Neural cell (in vitro differentiated cells): ENCODE results near the gene PFKP. TPM values are rescaled to one million over a fixed set of nuclear protein-coding genes. Genes with fewer than 3 reads are reported as not detected.

ENCODE experiments used
- H2AFZ ChIP-seq: fragments of 200-600, 300-800 bp; sonication (generic), shearing (Covaris generic); 2 replicates; pipeline ENCODE4 v1.6.0; 2014; ENCODE audit warnings: low read depth, mild to moderate bottlenecking, antibody characterized with exemption, low read length, moderate library complexity
- H3F3A ChIP-seq: fragments of 200-600 bp; shearing (Covaris generic); 2 replicates; pipeline ENCODE4 v1.6.1; 2016; ENCODE audit warnings: mild to moderate bottlenecking, moderate library complexity, mixed read lengths, antibody characterized with exemption, low read length; ENCODE audit not compliant: insufficient read depth, poor library complexity, severe bottlenecking
- H3K27ac ChIP-seq: fragments of 200-600, 300-800 bp; sonication (generic), shearing (Covaris generic); 2 replicates; pipeline ENCODE4 v1.5.1; 2014; ENCODE audit warnings: mild to moderate bottlenecking, low read length, moderate library complexity
- H3K27me3 ChIP-seq: fragments of 300-800, 200-600 bp; sonication (generic), shearing (Covaris generic); 2 replicates; pipeline ENCODE4 v1.6.0; 2014; ENCODE audit warnings: mild to moderate bottlenecking, low read depth, low read length, moderate library complexity; ENCODE audit not compliant: insufficient read depth
- H3K36me3 ChIP-seq: fragments of 300-800, 200-600 bp; sonication (generic), shearing (Covaris generic); 2 replicates; pipeline ENCODE4 v1.5.1; 2014; ENCODE audit warnings: mild to moderate bottlenecking, antibody characterized with exemption, low read length, moderate library complexity; ENCODE audit not compliant: insufficient read depth
- H3K4me2 ChIP-seq: fragments of 300-800, 200-600 bp; sonication (generic), shearing (Covaris generic); 2 replicates; pipeline ENCODE4 v1.6.0; 2014; ENCODE audit warnings: mild to moderate bottlenecking, low read length
- H3K4me3 ChIP-seq: fragments of 300-800, 200-600 bp; sonication (generic), shearing (Covaris generic); 2 replicates; pipeline ENCODE4 v1.5.1; 2014; ENCODE audit warnings: mild to moderate bottlenecking, low read length, moderate library complexity
- H3K79me2 ChIP-seq: fragments of 200-600 bp; shearing (Covaris generic); replicated peaks from 2 replicates; pipeline ENCODE4 v1.6.0; 2014; ENCODE audit warnings: mild to moderate bottlenecking, low read length, moderate library complexity; ENCODE audit not compliant: insufficient read depth
- H3K9ac ChIP-seq: fragments of 300-800, 200-600 bp; sonication (generic), shearing (Covaris generic); 2 replicates; pipeline ENCODE4 v1.6.1; 2016; ENCODE audit warnings: mild to moderate bottlenecking, low read length, mixed read lengths
- H3K9me2 ChIP-seq: fragments of 200-600 bp; shearing (Covaris generic); 2 replicates; pipeline ENCODE4 v1.6.1; 2016; ENCODE audit warnings: mild to moderate bottlenecking, low read length, mixed read lengths; ENCODE audit not compliant: insufficient read depth
- H3K9me3 ChIP-seq: fragments of 200-600, 300-800 bp; sonication (generic), shearing (Covaris generic); 2 replicates; pipeline ENCODE4 v1.6.1; 2016; ENCODE audit warnings: mild to moderate bottlenecking, mixed run types, low read length, moderate library complexity, mixed read lengths
- H4K20me1 ChIP-seq: fragments of 200-600 bp; shearing (Covaris generic); 2 replicates; pipeline ENCODE4 v1.6.1; 2016; ENCODE audit warnings: mild to moderate bottlenecking, mixed run types; ENCODE audit not compliant: insufficient read depth
- CTCF ChIP-seq: fragments of 450-650 bp; IDR thresholded peaks from 2 replicates; pipeline ENCODE4 v1.5.1; 2014; ENCODE audit warnings: antibody characterized with exemption, mild to moderate bottlenecking, moderate library complexity; ENCODE audit not compliant: poor library complexity, severe bottlenecking
- EP300 ChIP-seq: fragments of 450-650 bp; conservative IDR thresholded peaks from 2 replicates; pipeline ENCODE4 v1.6.1; 2014; ENCODE audit warnings: antibody characterized with exemption, mild to moderate bottlenecking, moderate library complexity; ENCODE audit not compliant: poor library complexity, severe bottlenecking
- EZH2 ChIP-seq: fragments of 200-600, 300-800 bp; shearing (Covaris generic), sonication (generic); IDR thresholded peaks from 2 replicates; pipeline ENCODE4 v1.6.1; 2014; ENCODE audit warnings: antibody characterized with exemption, low read length, borderline replicate concordance, mild to moderate bottlenecking; ENCODE audit not compliant: insufficient read depth, poor library complexity, severe bottlenecking
- MXI1 ChIP-seq: fragments of 450-650 bp; conservative IDR thresholded peaks from 2 replicates; pipeline ENCODE4 v1.6.1; 2014; ENCODE audit warnings: antibody characterized with exemption, mild to moderate bottlenecking; ENCODE audit not compliant: poor library complexity, severe bottlenecking
- POLR2AphosphoS5 ChIP-seq: IDR thresholded peaks from 2 replicates; pipeline ENCODE4 v1.6.1; 2012
- RAD21 ChIP-seq: fragments of 450-650 bp; conservative IDR thresholded peaks from 2 replicates; pipeline ENCODE4 v1.6.1; 2014; ENCODE audit warnings: antibody characterized with exemption, mild to moderate bottlenecking, moderate library complexity
- REST ChIP-seq: IDR thresholded peaks from 2 replicates; pipeline ENCODE4 v1.6.1; 2012; ENCODE audit warnings: borderline replicate concordance
- SMC3 ChIP-seq: fragments of 450-650 bp; conservative IDR thresholded peaks from 2 replicates; pipeline ENCODE4 v1.6.1; 2014; ENCODE audit warnings: antibody characterized with exemption, mild to moderate bottlenecking, moderate library complexity; ENCODE audit not compliant: poor library complexity
- TAF1 ChIP-seq: IDR thresholded peaks from 2 replicates; pipeline ENCODE4 v1.6.1; 2012; ENCODE audit warnings: low read depth
- polyA plus RNA-seq: library from polyadenylated mRNA; depleted of rRNA; stranded (reverse); fragments of >200 nt; gene quantifications from 2 replicates; pipeline ENCODE4 v1.2.3, GENCODE V29; 2014

The PFKP gene
- polyA plus RNA-seq, 1 donor from 2014 or later: 27.9 TPM

GRCh38 chr10:3054851-3055199, 12.5 kb upstream of the PFKP start:
- no peaks in the 10 kb centered on the region for H3K79me2 ChIP-seq
- H3K9ac ChIP-seq: no peak overlapping the region
- H4K20me1 ChIP-seq: no peaks in the 10 kb centered on the region
- H3K4me3 ChIP-seq: no peak overlapping the region
- H3K27ac ChIP-seq: no peak overlapping the region
- TF ChIP-seq CTCF: no peak
- no peak for TF ChIP-seq SMC3
- no peak for TF ChIP-seq POLR2AphosphoS5
- TF ChIP-seq EZH2: no peak
- no peak for TF ChIP-seq EP300
- TF ChIP-seq REST: no peak
- no peak for TF ChIP-seq RAD21
- no peak for TF ChIP-seq MXI1
- no peak for TF ChIP-seq TAF1
- H3K4me2 ChIP-seq: no peak overlapping the region
- H3F3A ChIP-seq: no peaks in the 10 kb centered on the region
- no peaks in the 10 kb centered on the region for H3K27me3 ChIP-seq
- no peaks in the 10 kb centered on the region for H3K9me3 ChIP-seq
- H3K36me3 ChIP-seq: no peaks in the 10 kb centered on the region
- no peak overlapping the region for H2AFZ ChIP-seq
- no peaks in the 10 kb centered on the region for H3K9me2 ChIP-seq

- no peaks in the 10 kb centered on the region for H3K27me3 ChIP-seq
- no peak for TF ChIP-seq REST
- TF ChIP-seq EP300: no peak
- TF ChIP-seq MXI1: no peak
- no peak for TF ChIP-seq CTCF
- TF ChIP-seq EZH2: no peak
- TF ChIP-seq TAF1: no peak
Observed at GRCh38 chr10:3056280-3057037, 10.9 kb upstream of the PFKP start.

More at GRCh38 chr10:3056280-3057037, 10.9 kb upstream of the PFKP start:
- Histone ChIP-seq H3K4me2 (no peak overlapping the region), H3K9me3 (no peaks in the 10 kb centered on the region), H3F3A (no peaks in the 10 kb centered on the region), H4K20me1 (no peaks in the 10 kb centered on the region), H3K36me3 (no peaks in the 10 kb centered on the region), H3K27ac (no peak overlapping the region), H3K9ac (no peak overlapping the region), H2AFZ (no peak overlapping the region), H3K79me2 (no peaks in the 10 kb centered on the region), H3K4me3 (no peak overlapping the region), H3K9me2 (no peaks in the 10 kb centered on the region)
